K562 (cell line): ENCODE data around the gene SLC2A2. TPM values are rescaled to one million over a fixed set of nuclear protein-coding genes. Genes with fewer than 3 reads are reported as not detected.

Experiments
- ATAC-seq: fragments of 200-7000 bp; cut with Tn5 transposase; 3 replicates; pipeline ENCODE4 v1.9.1; 2020; ENCODE audit warnings: moderate library complexity
- BruUV-seq: library from RNA; stranded (reverse); fragments of 400-500 nt; replicated peaks from 2 replicates; lab custom pipeline; 2021; lab: Mats Ljungman, UMichigan
- CTCF ChIA-PET: fragments of 300-600 bp; formaldehyde crosslinking; extraction: SDS; loops from one replicate; lab custom pipeline; 2021; ENCODE audit warnings: low intra/inter-chr PET ratio; lab: Yijun Ruan, JAX
- POLR2A ChIA-PET: fragments of 300-600, 350-650 bp; sonication (Branson Sonifier 250); formaldehyde crosslinking; extraction: SDS; loops from one replicate; lab custom pipeline; 2021; ENCODE audit warnings: antibody characterized with exemption, inconsistent platforms; lab: Yijun Ruan, JAX
- DNase-seq, 4 experiments: peaks; one replicate each; pipeline versions ENCODE4 v3.0.0 to v3.0.0-alpha.2; 2011 to 2018; ENCODE audit warnings: low spot score in 3 of 4, mixed read lengths in 3 of 4; ENCODE audit errors: extremely low read depth in 1 of 4
- FAIRE-seq: peaks from 2 replicates; lab custom pipeline; 2011; peaks lifted over from hg19 to GRCh38; lab: Jason Lieb, UNC
- H2AFZ ChIP-seq: 2 replicates; pipeline ENCODE4 v1.6.0; 2011; ENCODE audit warnings: low read depth, low read length, control low read depth, inconsistent platforms
- H3K27ac ChIP-seq: fragments of 200-600 bp; 3 replicates; pipeline ENCODE4 v1.8.0; 2011; ENCODE audit warnings: low read depth, mild to moderate bottlenecking, control low read depth, inconsistent platforms, low read length, moderate library complexity, mixed read lengths; ENCODE audit errors: extremely low read depth
- H3K27me3 ChIP-seq, 2 experiments: fragments of 300-600 bp in 1 of 2; 2 replicates in 1 of 2; 3 replicates in 1 of 2; pipeline versions ENCODE4 v1.6.0 to v1.8.0; 2011; ENCODE audit warnings: inconsistent platforms in 2 of 2, low read length in 2 of 2, mild to moderate bottlenecking in 1 of 2, mixed read lengths in 1 of 2, moderate library complexity in 1 of 2; ENCODE audit not compliant: control insufficient read depth in 2 of 2, insufficient read depth in 2 of 2
- H3K36me3 ChIP-seq: fragments of 300-600 bp; 3 replicates; pipeline ENCODE4 v1.8.0; 2011; ENCODE audit warnings: mild to moderate bottlenecking, low read length, inconsistent platforms; ENCODE audit not compliant: control insufficient read depth, insufficient read depth
- H3K4me1 ChIP-seq, 2 experiments: fragments of 200-600 bp in 1 of 2; replicated peaks in 1 of 2; 2 replicates in 1 of 2; 3 replicates in 1 of 2; pipeline versions ENCODE4 v1.5.1 to v1.8.0; 2011; ENCODE audit warnings: inconsistent platforms in 2 of 2, low read length in 2 of 2, mild to moderate bottlenecking in 1 of 2, mixed read lengths in 1 of 2, moderate library complexity in 1 of 2; ENCODE audit not compliant: control insufficient read depth in 2 of 2, insufficient read depth in 2 of 2
- H3K4me2 ChIP-seq: 2 replicates; pipeline ENCODE4 v1.6.1; 2011; ENCODE audit warnings: low read length, control low read depth, inconsistent platforms, mixed read lengths; ENCODE audit not compliant: insufficient read depth
- H3K4me3 ChIP-seq: fragments of 200-600 bp; sonication (generic), shearing (Covaris generic); 2 replicates; pipeline ENCODE4 v1.5.1; 2016; ENCODE audit warnings: control low read depth, inconsistent platforms
- H3K79me2 ChIP-seq: fragments of 200-600 bp; 3 replicates; pipeline ENCODE4 v1.8.0; 2011; ENCODE audit warnings: low read length, inconsistent platforms; ENCODE audit not compliant: control insufficient read depth, insufficient read depth
- H3K9ac ChIP-seq, 2 experiments: 2 replicates each; pipeline versions ENCODE4 v1.6.0 to v1.6.1; 2011; ENCODE audit warnings: low read depth in 2 of 2, low read length in 2 of 2, control low read depth in 1 of 2, inconsistent platforms in 1 of 2, mild to moderate bottlenecking in 1 of 2, mixed read lengths in 1 of 2; ENCODE audit not compliant: insufficient read depth in 1 of 2
- H3K9me1 ChIP-seq: one replicate; pipeline ENCODE4 v1.6.0; 2011; ENCODE audit warnings: inconsistent platforms, mild to moderate bottlenecking, low read length, moderate library complexity; ENCODE audit not compliant: control insufficient read depth, insufficient read depth
- H3K9me3 ChIP-seq: replicated peaks from 2 replicates; pipeline ENCODE4 v1.5.1; 2011; ENCODE audit warnings: low read depth, low read length, inconsistent platforms; ENCODE audit not compliant: control insufficient read depth, insufficient read depth
- H4K20me1 ChIP-seq: replicated peaks from 2 replicates; pipeline ENCODE4 v1.6.1; 2011; ENCODE audit warnings: low read length, inconsistent platforms, mixed read lengths; ENCODE audit not compliant: control insufficient read depth, insufficient read depth
- BDP1 ChIP-seq: IDR thresholded peaks from 3 replicates; pipeline ENCODE4 v1.6.1; 2011; ENCODE audit not compliant: insufficient read length, insufficient read depth
- CBX2 ChIP-seq: fragments of 200-600 bp; sonication (generic); IDR thresholded peaks from one replicate; pipeline ENCODE4 v1.6.1; 2012; ENCODE audit warnings: mild to moderate bottlenecking, low read length, inconsistent platforms; ENCODE audit not compliant: insufficient read depth, poor library complexity, severe bottlenecking
- RNF2 ChIP-seq: sonication (generic); IDR thresholded peaks from 2 replicates; pipeline ENCODE4 v1.6.1; 2016
- ZNF696 ChIP-seq: fragments of 250-450 bp; sonication (Bioruptor Pico); conservative IDR thresholded peaks from 2 replicates; pipeline ENCODE4 v1.4.0; 2020; ENCODE audit warnings: mild to moderate bottlenecking, moderate library complexity
- WGBS: fragments of 100-300 bp; shearing (Covaris generic); methylation state at CpG from one replicate; pipeline ENCODE4 v1.1.6; 2016; ENCODE audit warnings: low coverage, mixed read lengths; ENCODE audit not compliant: insufficient coverage; ENCODE audit errors: missing lambda C conversion rate; 5-methylcytosine and 5-hydroxymethylcytosine counted together
- in situ Hi-C: fragments of 300-500 bp; cut with MboI; formaldehyde crosslinking; loops from 4 replicates; pipeline ENCODE4 v1.15.0; 2018; ENCODE audit warnings: inconsistent platforms, mixed read lengths
- intact Hi-C: fragments of 100-400 bp; cut with micrococcal nuclease; formaldehyde crosslinking; loops from 2 replicates; pipeline ENCODE4 v1.14.2; 2022
- polyA plus RNA-seq, 8 experiments: library from polyadenylated mRNA; depleted of rRNA in 4 of 8; stranded (reverse) in 5 of 8; unstranded in 3 of 8; fragments of >200 nt; fragmentation: Nextera tagmentation in 2 of 8; fragmentation: Illumina TruSeq in 1 of 8; extraction: Ambion mirVana in 2 of 8; extraction: Trizol in 1 of 8; gene quantifications; 2 replicates each; pipeline versions ENCODE4 v1.2.1 to v1.2.3, GENCODE V29; 2011 to 2014; ENCODE audit warnings: inconsistent platforms in 1 of 8, missing spikeins in 1 of 8
- total RNA-seq, 7 experiments: library from RNA; depleted of rRNA in 6 of 7; stranded (reverse); fragments of >200 nt in 6 of 7; fragmentation: Illumina TruSeq in 2 of 7; extraction: Trizol in 2 of 7; gene quantifications; 2 replicates each; pipeline versions ENCODE4 v1.2.1 to v1.2.3, GENCODE V29; 2011 to 2021; ENCODE audit warnings: low replicate concordance in 1 of 7
- TF ChIP-seq, protein P1 (sequence below): fragments of 450-650 bp; conservative IDR thresholded peaks from 2 replicates; pipeline ENCODE4 v1.6.1; 2016; ENCODE audit warnings: missing genetic modification characterization, low read depth, mild to moderate bottlenecking, control low read depth, missing compliant biosample characterization
- TF ChIP-seq, protein P2 (sequence below), 3 experiments: IDR thresholded peaks in 2 of 3; conservative IDR thresholded peaks in 1 of 3; 2 replicates each; pipeline ENCODE4 v1.5.1; 2011 to 2012; ENCODE audit warnings: low read length in 3 of 3, mild to moderate bottlenecking in 3 of 3, control low read depth in 2 of 3, improper control_type of control experiment in 1 of 3, inconsistent platforms in 1 of 3, low read depth in 1 of 3, mixed read lengths in 1 of 3, moderate library complexity in 1 of 3; ENCODE audit not compliant: insufficient read depth in 2 of 3

SLC2A2 gene
- total and polyA plus RNA-seq, 9 of the 15 experiments (the other 6 are each of a cell fraction or from before 2014, with no cell fraction given) = 0.18 TPM; not detected in 8

DNA sequence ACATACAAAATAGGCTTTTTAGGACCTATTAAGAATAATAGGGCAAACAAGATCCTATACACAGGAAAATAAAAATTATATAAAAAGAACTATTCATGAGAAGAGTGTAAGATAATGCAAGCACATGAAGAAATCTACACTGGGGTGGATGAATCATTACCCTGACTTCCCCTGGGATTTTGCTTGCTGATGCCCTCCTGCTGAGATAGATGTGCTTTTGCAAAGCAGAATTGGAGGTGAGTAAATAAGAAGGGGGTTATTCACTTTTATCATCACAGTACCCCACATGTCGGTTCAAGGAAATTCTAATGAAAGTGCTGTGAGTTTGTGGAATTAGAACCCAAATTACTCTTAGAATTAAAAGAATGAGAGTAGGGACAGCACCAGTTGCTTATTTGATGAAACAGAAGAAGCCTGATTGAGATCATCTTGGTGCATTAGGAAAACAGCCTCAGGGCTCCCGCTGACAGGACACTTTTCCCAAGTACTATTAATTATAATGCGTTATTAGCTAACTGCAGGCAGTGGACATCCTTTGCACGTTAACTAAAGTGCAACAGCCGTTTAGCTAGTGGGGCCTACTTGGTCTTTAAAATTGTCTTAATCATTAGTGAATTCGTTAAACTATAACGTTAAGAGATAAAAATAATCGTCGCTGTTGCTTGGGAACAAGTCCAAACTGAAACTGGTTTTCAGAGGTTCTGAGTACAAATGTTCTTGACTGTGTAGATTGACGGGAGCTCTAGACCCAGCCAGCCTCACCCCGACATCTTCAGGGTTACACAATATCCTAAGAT is 48.4 kb downstream of the SLC2A2 start:
- no peak overlapping the region for H3K4me2 ChIP-seq
- no peaks in the 10 kb centered on the region; a peak in 1 of 5 replicates for H3K4me1 ChIP-seq
- H3K9me3 ChIP-seq = no peaks in the 10 kb centered on the region
- FAIRE-seq = peak; percentile 19
- H3K9ac ChIP-seq = no peak overlapping the region
- no peaks in the 10 kb centered on the region for H3K9me1 ChIP-seq
- in situ Hi-C loops = no loop called here
- H3K79me2 ChIP-seq = no peaks in the 10 kb centered on the region
- no peak overlapping the region for H2AFZ ChIP-seq
- BruUV-seq = no TSS peak
- H3K27me3 ChIP-seq = peaks cover 12 to 16% of the 10 kb centered on the region in 2 experiments; a peak in 4 of 5 replicates
- TF ChIP-seq BDP1 (no peak), CBX2 (no peak), RNF2 (peak; percentile 25; the same call in 1 of the 2 replicates), ZNF696 (CRISPR knock-in tag) (no peak)
- TF ChIP-seq, protein P1, sequence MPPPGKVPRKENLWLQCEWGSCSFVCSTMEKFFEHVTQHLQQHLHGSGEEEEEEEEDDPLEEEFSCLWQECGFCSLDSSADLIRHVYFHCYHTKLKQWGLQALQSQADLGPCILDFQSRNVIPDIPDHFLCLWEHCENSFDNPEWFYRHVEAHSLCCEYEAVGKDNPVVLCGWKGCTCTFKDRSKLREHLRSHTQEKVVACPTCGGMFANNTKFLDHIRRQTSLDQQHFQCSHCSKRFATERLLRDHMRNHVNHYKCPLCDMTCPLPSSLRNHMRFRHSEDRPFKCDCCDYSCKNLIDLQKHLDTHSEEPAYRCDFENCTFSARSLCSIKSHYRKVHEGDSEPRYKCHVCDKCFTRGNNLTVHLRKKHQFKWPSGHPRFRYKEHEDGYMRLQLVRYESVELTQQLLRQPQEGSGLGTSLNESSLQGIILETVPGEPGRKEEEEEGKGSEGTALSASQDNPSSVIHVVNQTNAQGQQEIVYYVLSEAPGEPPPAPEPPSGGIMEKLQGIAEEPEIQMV (tag) = no peak
- TF ChIP-seq, protein P2, sequence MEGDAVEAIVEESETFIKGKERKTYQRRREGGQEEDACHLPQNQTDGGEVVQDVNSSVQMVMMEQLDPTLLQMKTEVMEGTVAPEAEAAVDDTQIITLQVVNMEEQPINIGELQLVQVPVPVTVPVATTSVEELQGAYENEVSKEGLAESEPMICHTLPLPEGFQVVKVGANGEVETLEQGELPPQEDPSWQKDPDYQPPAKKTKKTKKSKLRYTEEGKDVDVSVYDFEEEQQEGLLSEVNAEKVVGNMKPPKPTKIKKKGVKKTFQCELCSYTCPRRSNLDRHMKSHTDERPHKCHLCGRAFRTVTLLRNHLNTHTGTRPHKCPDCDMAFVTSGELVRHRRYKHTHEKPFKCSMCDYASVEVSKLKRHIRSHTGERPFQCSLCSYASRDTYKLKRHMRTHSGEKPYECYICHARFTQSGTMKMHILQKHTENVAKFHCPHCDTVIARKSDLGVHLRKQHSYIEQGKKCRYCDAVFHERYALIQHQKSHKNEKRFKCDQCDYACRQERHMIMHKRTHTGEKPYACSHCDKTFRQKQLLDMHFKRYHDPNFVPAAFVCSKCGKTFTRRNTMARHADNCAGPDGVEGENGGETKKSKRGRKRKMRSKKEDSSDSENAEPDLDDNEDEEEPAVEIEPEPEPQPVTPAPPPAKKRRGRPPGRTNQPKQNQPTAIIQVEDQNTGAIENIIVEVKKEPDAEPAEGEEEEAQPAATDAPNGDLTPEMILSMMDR (IDR thresholded peaks at IDR 0.05 in 2 of 3, conservative IDR thresholded peaks at IDR 0.05 in 1 of 3; ENCODE audit: insufficient read depth in 2 of 3, low read depth in 1 of 3, low read length in 3 of 3) = no peak
- ChIA-PET POLR2A (interaction anchor here (0.8 kb wide), 1 partner anchor 174 kb away, joined by 4 read pairs; no protein-coding TSS in a partner anchor), CTCF (no interaction called here)
- no peak for ATAC-seq
- no peak overlapping the region for H3K4me3 ChIP-seq
- intact Hi-C loops = no loop called here
- 4% methylated on average over 11 of the region's 11 CpGs for WGBS
- H4K20me1 ChIP-seq = no peaks in the 10 kb centered on the region
- no peaks in the 10 kb centered on the region for H3K36me3 ChIP-seq
- no peak overlapping the region for H3K27ac ChIP-seq
- no peak for DNase-seq
